Measurements from ENCODE around the gene JPH2.

JPH2 gene

GRCh38 chr20:44181611-44182010, 5.4 kb downstream of the JPH2 start:
- no peak for ATAC-seq
- TF ChIP-seq SNAI2 (CRISPR knock-in tag; IDR thresholded peaks at IDR 0.05) (no peak), ZNF70 (CRISPR knock-in tag; IDR thresholded peaks at IDR 0.05) (no peak), POU6F1 (CRISPR knock-in tag; IDR thresholded peaks at IDR 0.05; ENCODE audit: borderline replicate concordance, low read depth) (no peak), BACH2 (CRISPR knock-in tag; IDR thresholded peaks at IDR 0.05; ENCODE audit: borderline replicate concordance) (no peak), CSRNP3 (CRISPR knock-in tag; IDR thresholded peaks at IDR 0.05) (no peak), PATZ1 (CRISPR knock-in tag; IDR thresholded peaks at IDR 0.05; ENCODE audit: borderline replicate concordance) (no peak), ARNTL (CRISPR knock-in tag; IDR thresholded peaks at IDR 0.05; ENCODE audit: borderline replicate concordance, low read depth) (no peak), PPARA (CRISPR knock-in tag; IDR thresholded peaks at IDR 0.05; ENCODE audit: borderline replicate concordance) (no peak), ESRRG (CRISPR knock-in tag; IDR thresholded peaks at IDR 0.05) (no peak), OSR1 (CRISPR knock-in tag; IDR thresholded peaks at IDR 0.05) (no peak), GLIS3 (CRISPR knock-in tag; IDR thresholded peaks at IDR 0.05) (no peak), CSDC2 (CRISPR knock-in tag; IDR thresholded peaks at IDR 0.05) (no peak), ZC3H10 (CRISPR knock-in tag; IDR thresholded peaks at IDR 0.05) (no peak)

- ATAC-seq = no peak
- TF ChIP-seq ZNF70 (CRISPR knock-in tag; IDR thresholded peaks at IDR 0.05) (no peak), ARNTL (CRISPR knock-in tag; IDR thresholded peaks at IDR 0.05; ENCODE audit: borderline replicate concordance, low read depth) (no peak), PPARA (CRISPR knock-in tag; IDR thresholded peaks at IDR 0.05; ENCODE audit: borderline replicate concordance) (no peak), OSR1 (CRISPR knock-in tag; IDR thresholded peaks at IDR 0.05) (no peak)
Observed at GRCh38 chr20:44180814-44181213, 6.2 kb downstream of the JPH2 start.

GRCh38 chr20:44176833-44177534, 10.0 kb downstream of the JPH2 start:
- TF ChIP-seq PPARA (CRISPR knock-in tag; IDR thresholded peaks at IDR 0.05; ENCODE audit: borderline replicate concordance) (no peak), POU6F1 (CRISPR knock-in tag; IDR thresholded peaks at IDR 0.05; ENCODE audit: borderline replicate concordance, low read depth) (no peak), ZFP30 (CRISPR knock-in tag; IDR thresholded peaks at IDR 0.05) (no peak), PATZ1 (CRISPR knock-in tag; IDR thresholded peaks at IDR 0.05; ENCODE audit: borderline replicate concordance) (no peak), CSDC2 (CRISPR knock-in tag; IDR thresholded peaks at IDR 0.05) (no peak), ZNF70 (CRISPR knock-in tag; IDR thresholded peaks at IDR 0.05) (no peak)
- ATAC-seq = no peak

- ATAC-seq = no peak
- TF ChIP-seq TOX (CRISPR knock-in tag; IDR thresholded peaks at IDR 0.05; ENCODE audit: borderline replicate concordance) (no peak), OSR1 (CRISPR knock-in tag; IDR thresholded peaks at IDR 0.05) (no peak), GLIS3 (CRISPR knock-in tag; IDR thresholded peaks at IDR 0.05) (no peak), CSDC2 (CRISPR knock-in tag; IDR thresholded peaks at IDR 0.05) (no peak), ZNF70 (CRISPR knock-in tag; IDR thresholded peaks at IDR 0.05) (no peak), RARB (CRISPR knock-in tag; IDR thresholded peaks at IDR 0.05) (no peak), ARNTL (CRISPR knock-in tag; IDR thresholded peaks at IDR 0.05; ENCODE audit: borderline replicate concordance, low read depth) (no peak), SNAI2 (CRISPR knock-in tag; IDR thresholded peaks at IDR 0.05) (no peak), ESRRG (CRISPR knock-in tag; IDR thresholded peaks at IDR 0.05) (no peak), ZNF565 (CRISPR knock-in tag; conservative IDR thresholded peaks at IDR 0.05; ENCODE audit: low read depth) (no peak)
Observed at GRCh38 chr20:44174996-44175765, 11.8 kb downstream of the JPH2 start.
